Measurements from ENCODE around the gene PARN.

The PARN gene

DNA sequence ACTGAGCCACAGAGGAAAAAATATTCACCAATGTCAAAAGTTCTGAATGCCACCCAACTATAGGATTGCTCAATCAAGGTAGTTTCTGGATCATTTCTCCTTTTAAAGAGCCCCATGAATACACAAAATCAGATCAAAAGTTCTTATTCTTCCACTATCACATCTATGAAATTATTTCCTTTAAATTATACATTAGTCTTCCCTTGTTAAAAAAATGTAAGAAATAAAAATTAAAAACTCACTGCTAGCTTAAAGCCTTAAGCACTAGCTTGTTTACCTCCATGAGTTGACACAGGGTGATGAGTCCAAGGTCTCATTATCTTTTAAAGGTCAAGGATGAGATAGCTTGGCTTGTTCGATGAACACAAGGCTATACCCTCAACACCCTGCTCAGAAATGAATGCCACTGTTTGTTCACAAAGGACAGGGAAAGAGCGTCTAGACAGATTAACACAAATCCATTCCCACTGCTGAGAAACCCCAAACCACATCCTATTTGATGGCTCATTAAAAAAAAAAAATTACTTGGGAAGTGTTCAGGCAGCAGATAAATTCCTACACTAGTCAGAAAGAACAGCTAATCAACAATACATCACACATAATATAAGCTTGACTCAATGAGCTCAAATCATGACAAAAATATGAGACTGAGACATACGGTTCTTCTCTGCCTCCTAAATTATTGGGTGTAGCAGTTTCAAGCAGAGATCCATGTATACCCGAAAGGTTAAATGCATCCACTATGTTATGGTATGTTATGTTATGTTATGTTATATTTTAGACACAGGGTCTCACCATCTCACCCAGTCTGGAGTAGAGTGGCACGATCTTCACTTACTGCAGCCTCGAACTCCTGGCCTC, 118.9 kb downstream of the PARN start:
- no peak overlapping the region for H3K4me3 ChIP-seq (ENCODE audit: low read depth, low read length)
- peaks cover 12% of the 10 kb centered on the region for H3K79me2 ChIP-seq
- H3K9me3 ChIP-seq (ENCODE audit: control insufficient read depth, low read length) = no peaks in the 10 kb centered on the region
- no peaks in the 10 kb centered on the region for H3K27me3 ChIP-seq (ENCODE audit: control insufficient read depth, insufficient read depth, low read length)
- H3K4me1 ChIP-seq = peaks cover 27% of the 10 kb centered on the region
- H3K4me2 ChIP-seq (ENCODE audit: low read length) = peak overlapping the region; percentile 2
- H3K36me3 ChIP-seq (ENCODE audit: control insufficient read depth, insufficient read depth, low read length) = no peaks in the 10 kb centered on the region
- no peak for TF ChIP-seq CTCF (IDR thresholded peaks at IDR 0.05)
- H3K9ac ChIP-seq = no peak overlapping the region
- peak overlapping the region; percentile 4 for H3K27ac ChIP-seq
- H2AFZ ChIP-seq = no peak overlapping the region

- Histone ChIP-seq H3K27me3 (ENCODE audit: control insufficient read depth, insufficient read depth, low read length) (no peaks in the 10 kb centered on the region), H3K4me1 (peaks cover 28% of the 10 kb centered on the region), H3K9me3 (ENCODE audit: control insufficient read depth, low read length) (no peaks in the 10 kb centered on the region), H3K36me3 (ENCODE audit: control insufficient read depth, insufficient read depth, low read length) (no peaks in the 10 kb centered on the region), H3K4me2 (ENCODE audit: low read length) (peak overlapping the region; percentile 2), H3K9ac (no peak overlapping the region), H3K4me3 (ENCODE audit: low read depth, low read length) (no peak overlapping the region), H2AFZ (no peak overlapping the region), H3K79me2 (peaks cover 12% of the 10 kb centered on the region), H3K27ac (peak overlapping the region; percentile 4)
- no peak for TF ChIP-seq CTCF (IDR thresholded peaks at IDR 0.05)
Observed at GRCh38 chr16:14510581-14510938, 119.5 kb downstream of the PARN start.

GRCh38 chr16:14509675-14510132, 120.4 kb downstream of the PARN start:
- Histone ChIP-seq H3K27ac (no peak overlapping the region), H3K79me2 (peaks cover 8% of the 10 kb centered on the region), H3K4me3 (ENCODE audit: low read depth, low read length) (no peak overlapping the region), H3K9me3 (ENCODE audit: control insufficient read depth, low read length) (no peaks in the 10 kb centered on the region), H3K27me3 (ENCODE audit: control insufficient read depth, insufficient read depth, low read length) (no peaks in the 10 kb centered on the region), H3K36me3 (ENCODE audit: control insufficient read depth, insufficient read depth, low read length) (no peaks in the 10 kb centered on the region), H3K4me1 (peaks cover 28% of the 10 kb centered on the region), H3K9ac (no peak overlapping the region), H3K4me2 (ENCODE audit: low read length) (no peak overlapping the region), H2AFZ (no peak overlapping the region)
- no peak for TF ChIP-seq CTCF (IDR thresholded peaks at IDR 0.05)

DNA sequence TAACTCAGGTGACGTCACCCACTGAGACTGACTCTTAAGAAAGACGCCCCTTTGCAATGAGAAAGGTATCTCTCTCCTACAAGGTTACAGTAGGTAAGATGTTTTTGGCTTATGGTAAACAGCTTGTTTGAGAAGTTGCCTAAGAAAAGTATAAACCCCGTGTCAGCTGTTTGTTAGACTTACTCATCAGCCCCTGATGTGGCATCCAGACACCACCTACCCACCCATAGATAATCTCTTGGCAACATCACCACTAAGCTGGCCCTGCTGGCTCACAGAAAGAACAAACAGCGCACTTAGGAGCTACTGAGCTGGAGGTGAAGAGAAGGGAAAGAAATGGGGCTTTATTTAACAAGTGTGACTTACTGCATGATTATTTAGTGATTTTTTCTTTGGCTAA, 121.0 kb downstream of the PARN start:
- Histone ChIP-seq H3K36me3 (ENCODE audit: control insufficient read depth, insufficient read depth, low read length) (no peaks in the 10 kb centered on the region), H3K79me2 (peaks cover 6% of the 10 kb centered on the region), H3K27ac (no peak overlapping the region), H3K4me2 (ENCODE audit: low read length) (no peak overlapping the region), H3K9me3 (ENCODE audit: control insufficient read depth, low read length) (no peaks in the 10 kb centered on the region), H3K9ac (no peak overlapping the region), H2AFZ (no peak overlapping the region), H3K4me1 (peaks cover 28% of the 10 kb centered on the region), H3K4me3 (ENCODE audit: low read depth, low read length) (no peak overlapping the region), H3K27me3 (ENCODE audit: control insufficient read depth, insufficient read depth, low read length) (no peaks in the 10 kb centered on the region)
- TF ChIP-seq CTCF (IDR thresholded peaks at IDR 0.05) = no peak

DNA sequence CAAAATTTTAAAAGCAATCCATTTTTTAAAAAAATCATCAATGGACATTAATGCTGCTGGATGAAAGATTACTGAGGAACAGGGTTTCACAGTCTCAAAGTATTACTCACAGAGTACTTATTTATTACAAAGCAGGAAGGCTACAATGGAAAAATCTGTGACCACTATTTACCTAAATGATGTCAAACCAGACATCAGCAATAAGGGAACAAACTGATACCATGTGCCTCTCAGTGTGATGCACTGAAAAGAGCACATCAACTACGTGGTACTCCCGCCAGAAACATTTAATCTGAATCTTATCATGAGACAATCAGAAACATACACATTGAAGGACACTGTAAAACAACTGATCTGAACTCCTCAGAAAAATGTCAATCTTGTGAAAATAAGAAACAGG, 124.2 kb downstream of the PARN start:
- no peaks in the 10 kb centered on the region for H3K27me3 ChIP-seq (ENCODE audit: control insufficient read depth, insufficient read depth, low read length)
- no peak for TF ChIP-seq CTCF (IDR thresholded peaks at IDR 0.05)
- no peak overlapping the region for H3K27ac ChIP-seq

More for the DNA sequence above, 124.2 kb downstream of the PARN start:
- H3K9me3 ChIP-seq (ENCODE audit: control insufficient read depth, low read length) = no peaks in the 10 kb centered on the region
- H3K36me3 ChIP-seq (ENCODE audit: control insufficient read depth, insufficient read depth, low read length) = no peaks in the 10 kb centered on the region
- no peak overlapping the region for H3K4me3 ChIP-seq (ENCODE audit: low read depth, low read length)
- H3K9ac ChIP-seq = no peak overlapping the region
- no peak overlapping the region for H2AFZ ChIP-seq
- no peaks in the 10 kb centered on the region for H3K79me2 ChIP-seq
- peaks cover 43% of the 10 kb centered on the region for H3K4me1 ChIP-seq
- no peak overlapping the region for H3K4me2 ChIP-seq (ENCODE audit: low read length)

Data from parathyroid adenoma (tissue), 2 donors.